ENCODE results near the gene LDHB.
"Not testable (repeated sequence)": the region's sequence is repeated elsewhere in the genome, so short reads cannot be mapped to it uniquely, and the experiment has no call there.

The LDHB gene

DNA sequence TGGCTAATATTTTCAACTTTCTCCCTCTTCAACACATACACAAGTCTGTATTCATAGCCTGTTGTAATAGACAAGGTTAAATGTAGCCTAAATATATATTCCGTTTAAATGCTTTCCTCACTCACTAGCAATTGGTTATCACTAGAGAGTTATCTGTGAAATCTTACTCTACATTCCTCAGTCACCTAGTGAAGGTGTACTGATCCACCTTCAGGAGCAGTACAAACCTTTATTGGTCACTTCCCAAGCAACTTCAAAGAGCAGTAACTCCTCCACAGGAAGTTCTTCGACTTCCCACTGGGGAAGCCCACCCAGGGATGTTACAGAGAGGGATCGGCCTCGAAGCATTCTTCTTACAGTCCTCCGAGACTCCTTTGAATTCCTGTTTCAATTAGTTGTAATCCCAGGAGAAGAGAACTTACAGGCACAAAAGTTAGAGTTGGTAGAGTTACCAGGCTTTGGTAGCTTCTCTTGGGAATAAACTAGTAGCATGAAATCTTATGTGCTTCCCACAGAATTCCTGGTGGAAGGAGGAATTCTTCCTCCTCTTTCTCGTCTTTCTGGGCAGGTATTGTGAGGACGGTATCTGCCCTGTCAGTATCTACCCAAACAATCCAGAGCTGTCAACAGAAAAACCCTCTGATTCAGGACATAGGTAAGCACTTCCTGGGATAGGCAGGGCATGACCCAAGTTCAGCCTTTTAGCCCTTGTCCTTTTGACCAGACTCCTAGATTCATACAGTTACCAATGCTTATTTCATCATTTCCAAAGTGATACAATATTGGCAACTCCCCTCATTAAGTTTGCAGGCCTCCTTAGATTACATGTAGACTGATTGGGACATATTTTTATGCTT is 53.2 kb downstream of the LDHB start, which contains the start of gene GYS2:
GYS2 (minus strand) TSS at position 603 of the 857 bp plus-strand sequence; CDS start at position 348, 255 bp downstream.
- no peak for DNase-seq

- no peak for DNase-seq
Observed at GRCh38 chr12:21602774-21603173, 54.9 kb downstream of the LDHB start.

DNA sequence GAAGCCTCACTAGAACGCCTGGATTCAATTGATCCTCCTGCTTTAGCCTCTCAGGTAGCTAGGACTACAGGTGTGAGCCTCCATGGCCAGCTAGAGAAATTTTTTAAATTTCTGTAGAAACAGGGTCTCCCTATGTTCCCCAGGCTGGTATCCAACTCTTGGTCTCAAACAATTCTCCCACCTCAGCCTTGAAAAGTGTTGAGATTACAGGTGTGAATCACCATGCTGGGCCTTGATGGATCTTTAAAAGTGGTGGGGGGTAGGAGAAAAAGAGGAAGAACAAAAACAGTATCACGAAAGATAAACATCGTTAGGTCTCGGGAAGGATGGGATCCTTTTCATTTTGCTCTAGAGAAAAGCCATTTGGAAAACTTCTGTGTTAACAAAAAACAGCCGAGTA is 57.4 kb downstream of the LDHB start:
- DNase-seq: no peak

- no peak for DNase-seq
Observed at GRCh38 chr12:21599143-21599999, 58.3 kb downstream of the LDHB start.

GRCh38 chr12:21598651-21599050 is 59.0 kb downstream of the LDHB start:
- DNase-seq: no peak

DNA sequence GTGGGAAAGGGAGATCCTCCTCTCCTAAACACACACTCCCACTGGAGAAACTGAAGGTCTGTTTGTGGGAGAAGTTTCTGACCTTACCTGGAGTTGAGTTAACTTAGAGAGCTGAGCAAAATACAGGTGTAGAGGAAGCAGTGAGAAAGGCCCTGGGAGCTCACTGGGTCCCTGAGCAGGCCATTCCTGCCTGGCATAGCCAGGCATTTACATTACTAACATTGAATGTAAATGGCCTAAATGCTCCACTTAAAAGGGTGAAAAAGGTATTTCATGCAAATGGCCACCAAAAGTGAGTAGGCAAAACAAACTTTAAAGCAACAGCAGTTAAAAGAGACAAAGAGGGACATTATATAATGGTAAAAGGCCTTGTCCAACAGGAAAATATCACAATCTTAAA is 62.3 kb downstream of the LDHB start:
- not testable (repeated sequence) for DNase-seq

- no peak for DNase-seq
Observed at GRCh38 chr12:21585485-21585884, 72.2 kb downstream of the LDHB start.
